ENCODE data around the gene GATAD2A. TPM values are rescaled to one million over a fixed set of nuclear protein-coding genes. Genes with fewer than 3 reads are reported as not detected.
A peak's percentile ranks its signal among the peaks of the same experiment; 100 is the strongest.

Gene GATAD2A
- total and polyA plus RNA-seq, 9 of the 15 experiments (the other 6 are each of a cell fraction or from before 2014, with no cell fraction given) = 2.4 to 226 (median 44.2) TPM

- H3K9me1 ChIP-seq (ENCODE audit: control insufficient read depth, insufficient read depth, low read length) = peaks cover 6% of the 10 kb centered on the region
- POLR2A ChIA-PET = interaction anchor here (0.8 to 1.4 kb wide), 6 partner anchors 9 to 22 kb away, joined by 3 to 8 read pairs (median 3); no protein-coding TSS in a partner anchor
- no peak overlapping the region for H2AFZ ChIP-seq (ENCODE audit: low read depth, low read length)
- intact Hi-C loops (cut with micrococcal nuclease) (loop anchor here (5.0 kb wide), 1 partner anchor 33 kb away; no protein-coding TSS in a partner anchor), in situ Hi-C loops (cut with MboI) (no loop called here)
- WGBS (ENCODE audit: insufficient coverage, low coverage, missing lambda C conversion rate) = 35% methylated on average over 8 of the region's 8 CpGs
- peaks cover 52% of the 10 kb centered on the region for H4K20me1 ChIP-seq (replicated peaks; ENCODE audit: control insufficient read depth, insufficient read depth, low read length)
- peak overlapping the region; percentile 52; the same call in 1 of the 2 replicates for H3K4me2 ChIP-seq (ENCODE audit: insufficient read depth, low read length)
- peaks cover 54% of the 10 kb centered on the region; the same call in 2 of the 3 replicates for H3K36me3 ChIP-seq (ENCODE audit: control insufficient read depth, insufficient read depth, low read length)
- no peaks in the 10 kb centered on the region for H3K9me3 ChIP-seq (replicated peaks; ENCODE audit: control insufficient read depth, insufficient read depth, low read depth, low read length)
- no peak for DNase-seq (ENCODE audit: extremely low read depth in 1 of 4, low spot score in 3 of 4)
- TF ChIP-seq CHD4 (IDR thresholded peaks at IDR 0.05; ENCODE audit: insufficient read depth, insufficient replicate concordance, low read depth, low read length, poor library complexity, severe bottlenecking) (no peak), ZNF644 (tag; IDR thresholded peaks at IDR 0.05; ENCODE audit: low read depth) (no peak), TRIM24 (IDR thresholded peaks at IDR 0.05) (no peak), PHF21A (IDR thresholded peaks at IDR 0.05; ENCODE audit: borderline replicate concordance, low read depth) (no peak), ZNF232 (CRISPR knock-in tag; IDR thresholded peaks at IDR 0.05) (no peak), ATF7 (IDR thresholded peaks at IDR 0.05) (no peak), FIP1L1 (IDR thresholded peaks at IDR 0.05; ENCODE audit: low read depth, low read length, poor library complexity, severe bottlenecking) (no peak), MCM3 (IDR thresholded peaks at IDR 0.05) (no peak), JUND (IDR thresholded peaks at IDR 0.05; ENCODE audit: borderline replicate concordance, low read depth, low read length) (no peak), JUND (tag; IDR thresholded peaks at IDR 0.05; ENCODE audit: borderline replicate concordance, low read depth, low read length) (no peak), SIRT6 (IDR thresholded peaks at IDR 0.05; ENCODE audit: low read depth, low read length) (no peak), EGR1 (conservative IDR thresholded peaks at IDR 0.05) (no peak), RBM25 (IDR thresholded peaks at IDR 0.05; ENCODE audit: low read depth, low read length, severe bottlenecking) (no peak), FOXA1 (IDR thresholded peaks at IDR 0.05; ENCODE audit: borderline replicate concordance) (no peak), BRF2 (IDR thresholded peaks at IDR 0.05; ENCODE audit: borderline replicate concordance, insufficient read depth, insufficient read length) (no peak)
- no TSS peak for BruUV-seq (replicated peaks)
- H3K4me3 ChIP-seq = no peak overlapping the region
- CTCF ChIA-PET (ENCODE audit: low intra/inter-chr PET ratio) = no interaction called here
- ATAC-seq = no peak
- H3K79me2 ChIP-seq (ENCODE audit: control insufficient read depth, insufficient read depth, low read length) = peaks cover 94% of the 10 kb centered on the region
- peak overlapping the region in 1 of 2 experiments; percentile 41; a peak in 1 of 4 replicates for H3K9ac ChIP-seq (ENCODE audit: insufficient read depth in 1 of 2, low read depth in 2 of 2, low read length in 2 of 2)
- H3K27ac ChIP-seq (ENCODE audit: extremely low read depth, low read depth, low read length) = peak overlapping the region; percentile 41; the same call in 2 of the 3 replicates
- H3K4me1 ChIP-seq (replicated peaks in 1 of 2; ENCODE audit: control insufficient read depth in 2 of 2, insufficient read depth in 2 of 2, low read length in 2 of 2) = peaks cover 36 to 41% of the 10 kb centered on the region in 2 experiments
- no peak for FAIRE-seq
- H3K27me3 ChIP-seq (ENCODE audit: control insufficient read depth in 2 of 2, insufficient read depth in 2 of 2, low read length in 2 of 2) = no peaks in the 10 kb centered on the region
Observed at GRCh38 chr19:19409631-19410030, 4.2 kb downstream of the GATAD2A start.
